Vagina (tissue), 2 donors: ENCODE measurements around the gene PTF1A. TPM values are rescaled to one million over a fixed set of nuclear protein-coding genes. Genes with fewer than 3 reads are reported as not detected.

Source experiments
- DNase-seq, 2 donors: peaks; one replicate each; pipeline ENCODE4 v3.0.0-alpha.2; 2017; ENCODE audit errors: extremely low spot score in 2 of 2
- H3K27ac ChIP-seq: fragments of 200-600 bp; sonication (generic); one replicate; pipeline ENCODE4 v1.5.1; 2019
- H3K27me3 ChIP-seq: fragments of 200-600 bp; sonication (generic); one replicate; pipeline ENCODE4 v1.5.1; 2019
- H3K36me3 ChIP-seq, 2 donors: fragments of 200-600 bp; sonication (generic); one replicate each; pipeline ENCODE4 v1.5.1; 2017 to 2019
- H3K4me1 ChIP-seq: fragments of 200-600 bp; sonication (generic); one replicate; pipeline ENCODE4 v1.5.1; 2019
- H3K4me3 ChIP-seq, 2 donors: fragments of 200-600 bp; sonication (generic); 1 replicate in 1 of 2; 2 replicates in 1 of 2; pipeline ENCODE4 v1.5.1; 2016 to 2019
- H3K9me3 ChIP-seq: fragments of 200-600 bp; sonication (generic); one replicate; pipeline ENCODE4 v1.5.1; 2019
- CTCF ChIP-seq, 3 experiments: fragments of 450-650 bp in 2 of 3; fragments of 200-600 bp in 1 of 3; sonication (generic) in 1 of 3; IDR thresholded peaks; one replicate each; pipeline ENCODE4 v1.5.1; 2017 to 2019; ENCODE audit warnings: antibody characterized with exemption in 3 of 3, mild to moderate bottlenecking in 2 of 3, moderate library complexity in 2 of 3
- POLR2A ChIP-seq, 2 donors: fragments of 450-650 bp; IDR thresholded peaks; one replicate each; pipeline ENCODE4 v1.6.1; 2017; ENCODE audit warnings: antibody characterized with exemption in 2 of 2, mild to moderate bottlenecking in 2 of 2, moderate library complexity in 2 of 2
- POLR2AphosphoS5 ChIP-seq, 2 donors: sonication (generic); formaldehyde crosslinking; IDR thresholded peaks; one replicate each; pipeline ENCODE4 v1.9.0; 2017; ENCODE audit warnings: antibody characterized with exemption in 2 of 2, mild to moderate bottlenecking in 2 of 2, low read depth in 1 of 2; ENCODE audit not compliant: insufficient read depth in 1 of 2
- intact Hi-C: fragments of 100-400 bp; cut with DNase I; formaldehyde crosslinking; loops from one replicate; pipeline ENCODE4 v1.15.1; 2023
- total RNA-seq: library from RNA; depleted of rRNA; stranded (reverse); fragments of >200 nt; gene quantifications from one replicate; pipeline ENCODE4 v1.2.3, GENCODE V29; 2016

PTF1A gene
- total RNA-seq, 1 donor from 2014 or later, result not detected

GRCh38 chr10:23196915-23197314, 4.8 kb downstream of the PTF1A start:
- no peaks in the 10 kb centered on the region for H3K27me3 ChIP-seq
- intact Hi-C loops, result no loop called here
- no peak for TF ChIP-seq POLR2A (IDR thresholded peaks at IDR 0.05)
- no peak for TF ChIP-seq POLR2AphosphoS5 (IDR thresholded peaks at IDR 0.05; ENCODE audit: insufficient read depth in 1 of 2, low read depth in 1 of 2)
- TF ChIP-seq CTCF (IDR thresholded peaks at IDR 0.05), result no peak

GRCh38 chr10:23197416-23197861, 5.3 kb downstream of the PTF1A start:
- no peak for TF ChIP-seq POLR2A (IDR thresholded peaks at IDR 0.05)
- no peak for TF ChIP-seq CTCF (IDR thresholded peaks at IDR 0.05)
- no peak for TF ChIP-seq POLR2AphosphoS5 (IDR thresholded peaks at IDR 0.05; ENCODE audit: insufficient read depth in 1 of 2, low read depth in 1 of 2)
- no peak overlapping the region for H3K27ac ChIP-seq
- no peaks in the 10 kb centered on the region for H3K9me3 ChIP-seq
- DNase-seq, result peak in 1 of 2 donors; percentile 29
- no peaks in the 10 kb centered on the region for H3K36me3 ChIP-seq
- intact Hi-C loops, result no loop called here
- H3K27me3 ChIP-seq, result no peaks in the 10 kb centered on the region
- no peak overlapping the region for H3K4me3 ChIP-seq
- H3K4me1 ChIP-seq, result no peaks in the 10 kb centered on the region

More at GRCh38 chr10:23196915-23197314, 4.8 kb downstream of the PTF1A start:
- no peaks in the 10 kb centered on the region for H3K36me3 ChIP-seq
- no peaks in the 10 kb centered on the region for H3K9me3 ChIP-seq
- DNase-seq, result peak in 1 of 2 donors; percentile 56
- H3K4me1 ChIP-seq, result no peaks in the 10 kb centered on the region
- H3K27ac ChIP-seq, result no peak overlapping the region
- H3K4me3 ChIP-seq, result no peak overlapping the region

GRCh38 chr10:23198610-23198939, 6.5 kb downstream of the PTF1A start:
- H3K36me3 ChIP-seq, result no peaks in the 10 kb centered on the region
- H3K9me3 ChIP-seq, result no peaks in the 10 kb centered on the region
- intact Hi-C loops, result no loop called here
- no peak overlapping the region for H3K4me3 ChIP-seq
- no peak for TF ChIP-seq CTCF (IDR thresholded peaks at IDR 0.05)
- no peak for TF ChIP-seq POLR2AphosphoS5 (IDR thresholded peaks at IDR 0.05; ENCODE audit: insufficient read depth in 1 of 2, low read depth in 1 of 2)
- TF ChIP-seq POLR2A (IDR thresholded peaks at IDR 0.05), result no peak
- H3K27me3 ChIP-seq, result no peaks in the 10 kb centered on the region
- DNase-seq, result no peak
- no peak overlapping the region for H3K27ac ChIP-seq
- H3K4me1 ChIP-seq, result no peaks in the 10 kb centered on the region

GRCh38 chr10:23198940-23199767, 7.0 kb downstream of the PTF1A start:
- Histone ChIP-seq H3K4me1 (no peaks in the 10 kb centered on the region), H3K36me3 (no peaks in the 10 kb centered on the region), H3K9me3 (no peaks in the 10 kb centered on the region), H3K4me3 (no peak overlapping the region), H3K27ac (no peak overlapping the region), H3K27me3 (no peaks in the 10 kb centered on the region)
- DNase-seq, result peak in 1 of 2 donors; percentile 58
- intact Hi-C loops, result no loop called here
- TF ChIP-seq POLR2AphosphoS5 (IDR thresholded peaks at IDR 0.05; ENCODE audit: insufficient read depth in 1 of 2, low read depth in 1 of 2) (no peak), POLR2A (IDR thresholded peaks at IDR 0.05) (no peak), CTCF (IDR thresholded peaks at IDR 0.05) (no peak)
